RPMI8226 (cell line): ENCODE results near the gene ATP5ME.

Experiments
- DNase-seq: peaks from one replicate; pipeline ENCODE4 v3.0.0-alpha.2; 2015

ATP5ME gene

DNA sequence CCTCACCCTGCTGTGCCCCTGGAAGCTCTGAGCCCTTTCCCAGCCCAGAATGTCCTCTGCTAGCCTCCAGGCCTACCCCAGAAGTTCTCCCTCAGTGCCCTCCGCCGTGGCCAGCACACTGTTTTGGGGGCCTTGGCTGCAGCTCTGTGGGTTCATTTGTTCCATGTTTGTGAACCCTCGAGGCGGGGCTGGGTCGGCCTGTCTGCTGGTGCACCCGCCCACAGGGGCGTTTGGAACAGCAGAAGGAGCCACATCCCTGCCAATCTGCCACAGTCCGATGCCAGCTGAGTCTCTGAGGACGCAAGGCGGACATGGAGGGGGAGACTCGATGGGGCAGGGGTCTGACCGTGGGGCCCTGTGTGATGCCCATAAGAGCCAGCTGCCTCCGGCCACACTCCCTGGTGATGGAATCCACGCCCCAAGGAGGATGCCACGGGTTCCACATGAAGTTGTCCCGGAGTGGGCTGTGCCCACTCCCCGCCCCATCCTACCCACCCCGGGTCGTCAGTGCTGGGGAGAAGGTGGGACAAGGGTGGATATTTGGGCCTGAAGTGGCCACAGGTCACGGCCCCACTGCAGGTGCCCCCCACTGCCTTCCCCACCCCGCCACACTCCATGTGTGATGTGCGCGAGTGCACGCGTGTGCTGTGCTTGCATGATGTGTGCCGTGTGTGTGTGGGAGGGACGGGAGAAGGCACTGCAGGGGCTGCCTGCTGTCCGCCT is 7.1 kb downstream of the ATP5ME start:
- DNase-seq: no peak

DNA sequence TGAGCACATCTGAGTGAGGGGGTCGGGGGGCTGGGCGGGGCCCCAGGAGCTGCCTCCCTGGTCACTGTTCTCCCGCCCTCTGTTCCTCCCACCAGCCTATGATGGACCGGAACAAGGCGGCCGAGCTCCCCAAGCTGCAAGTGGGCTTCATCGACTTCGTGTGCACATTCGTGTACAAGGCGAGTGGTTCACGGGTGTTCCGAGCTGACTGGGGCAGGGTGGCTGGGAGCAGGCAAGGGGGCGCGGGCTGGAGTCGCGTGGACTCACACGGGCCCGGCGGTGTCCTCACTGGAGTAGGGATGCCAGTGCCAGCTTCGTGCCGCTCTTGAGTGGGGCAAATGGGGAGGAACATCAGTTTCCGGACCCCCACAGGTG is 7.7 kb downstream of the ATP5ME start:
- no peak for DNase-seq

DNA sequence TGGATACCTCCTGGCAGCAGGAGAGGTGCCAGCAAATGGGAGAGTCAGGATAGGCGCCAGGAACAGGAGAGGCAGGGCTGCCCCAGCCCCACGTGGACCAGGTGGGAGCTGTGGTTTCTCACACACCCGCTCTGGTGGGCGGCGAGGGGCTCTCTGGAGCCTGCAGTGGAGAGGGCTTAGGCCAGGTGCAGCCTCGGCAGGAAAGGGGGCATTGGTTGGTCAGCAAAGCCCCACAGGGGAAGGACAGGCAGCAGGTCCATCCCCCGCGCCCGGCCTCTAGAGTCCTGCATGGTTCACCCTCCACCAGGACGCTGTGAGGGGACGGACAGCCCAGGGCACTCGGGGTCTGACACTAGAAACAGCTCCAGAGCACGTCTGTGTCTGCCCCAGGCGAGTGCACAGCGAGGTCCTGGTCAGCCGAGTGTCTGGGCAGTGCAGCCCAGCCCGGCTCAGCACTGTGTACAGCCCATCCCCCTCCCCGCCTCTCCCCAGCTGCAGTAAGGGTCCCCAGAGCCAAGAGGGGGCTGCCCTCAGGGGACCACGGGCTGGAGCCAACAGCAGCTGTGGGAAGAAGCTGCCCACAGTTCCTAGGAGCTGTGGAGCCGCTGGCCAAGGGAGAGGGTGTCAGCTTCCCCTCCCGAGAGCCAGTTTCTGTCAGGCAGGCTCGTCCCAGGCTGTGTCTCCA is 8.2 kb downstream of the ATP5ME start:
- DNase-seq: no peak

DNA sequence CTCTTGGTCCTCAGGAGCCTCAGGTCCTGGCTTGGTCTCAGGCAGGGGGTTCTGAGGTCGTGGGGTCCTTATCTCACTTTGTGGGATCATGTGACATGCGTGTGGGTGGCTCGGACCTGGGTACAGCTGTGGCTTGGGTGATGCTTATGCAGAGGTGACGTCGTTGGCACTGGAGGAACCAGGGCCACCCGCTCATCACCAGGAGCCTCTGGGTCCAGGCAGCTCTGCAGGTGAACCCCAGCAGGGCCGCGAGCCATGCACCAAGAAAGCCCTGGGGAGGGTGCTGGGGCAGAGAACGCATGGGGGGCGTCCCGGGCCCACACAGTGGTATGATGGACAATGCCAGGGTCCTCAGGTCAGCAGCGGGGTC is 8.7 kb downstream of the ATP5ME start:
- no peak for DNase-seq

DNA sequence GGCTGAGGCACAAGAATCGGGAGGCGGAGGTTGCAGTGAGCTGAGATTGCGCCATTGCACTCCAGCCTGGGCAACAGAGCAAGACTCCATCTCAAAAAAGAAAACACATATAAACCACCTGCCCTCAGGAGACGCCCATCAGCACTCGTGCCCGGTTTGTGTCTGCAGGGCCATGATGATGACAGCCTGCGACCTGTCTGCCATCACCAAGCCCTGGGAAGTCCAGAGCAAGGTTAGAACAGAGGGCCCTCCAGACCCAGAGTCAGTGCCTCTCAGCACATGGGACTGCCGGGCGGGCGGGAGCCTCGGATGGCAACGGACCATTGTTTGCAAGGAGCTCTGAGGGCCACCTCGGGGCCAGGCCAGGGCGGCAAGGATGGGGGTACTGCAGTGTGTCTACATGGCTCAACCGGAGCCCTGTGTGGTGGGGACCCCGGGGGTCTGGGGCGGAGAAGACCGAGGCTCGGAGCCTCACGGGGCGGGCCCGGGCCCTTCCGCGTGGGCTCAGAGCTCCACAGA is 9.3 kb downstream of the ATP5ME start:
- DNase-seq: no peak

DNA sequence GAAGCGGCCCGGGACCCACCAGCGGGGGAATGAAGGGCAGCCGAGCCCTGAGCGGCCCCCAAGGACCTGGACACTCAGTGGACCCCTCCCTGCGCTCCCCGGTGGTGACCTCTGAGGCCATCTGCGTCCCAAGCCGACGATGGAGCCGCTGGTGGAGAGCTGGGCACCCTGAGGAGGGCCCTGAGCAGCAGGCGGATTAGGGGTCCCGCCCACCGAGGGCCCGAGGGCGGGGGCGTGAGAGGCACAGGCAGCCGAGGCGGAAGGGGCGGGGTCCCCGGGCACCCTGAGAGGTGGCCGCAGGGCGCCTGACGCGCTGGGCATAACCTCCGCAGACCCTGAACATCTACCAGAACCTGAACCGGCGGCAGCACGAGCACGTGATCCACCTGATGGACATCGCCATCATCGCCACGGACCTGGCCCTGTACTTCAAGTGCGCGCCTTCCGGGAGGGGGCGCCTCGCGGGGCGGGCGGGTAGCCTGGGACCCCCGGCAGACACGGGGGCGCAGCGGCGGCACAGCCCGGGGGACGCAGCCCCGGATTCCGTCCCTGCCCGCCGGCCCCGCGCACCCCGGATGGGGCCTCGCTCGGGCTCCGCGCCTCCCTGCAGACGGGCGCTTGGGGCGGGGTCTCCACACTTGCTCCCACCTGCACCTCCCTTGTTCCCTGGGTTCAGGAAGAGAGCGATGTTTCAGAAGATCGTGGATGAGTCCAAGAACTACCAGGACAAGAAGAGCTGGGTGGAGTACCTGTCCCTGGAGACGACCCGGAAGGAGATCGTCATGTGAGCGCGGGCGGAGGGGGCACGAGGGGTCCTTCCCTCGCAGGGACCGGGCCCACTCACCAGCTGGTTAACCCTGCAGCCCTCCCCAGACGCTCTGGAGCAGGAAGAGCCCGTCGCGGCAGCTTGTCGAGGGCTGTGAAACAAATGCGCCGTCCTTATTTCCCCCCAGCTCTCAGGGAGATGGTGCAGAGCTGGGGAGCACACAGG is 10.3 kb downstream of the ATP5ME start:
- no peak for DNase-seq

DNA sequence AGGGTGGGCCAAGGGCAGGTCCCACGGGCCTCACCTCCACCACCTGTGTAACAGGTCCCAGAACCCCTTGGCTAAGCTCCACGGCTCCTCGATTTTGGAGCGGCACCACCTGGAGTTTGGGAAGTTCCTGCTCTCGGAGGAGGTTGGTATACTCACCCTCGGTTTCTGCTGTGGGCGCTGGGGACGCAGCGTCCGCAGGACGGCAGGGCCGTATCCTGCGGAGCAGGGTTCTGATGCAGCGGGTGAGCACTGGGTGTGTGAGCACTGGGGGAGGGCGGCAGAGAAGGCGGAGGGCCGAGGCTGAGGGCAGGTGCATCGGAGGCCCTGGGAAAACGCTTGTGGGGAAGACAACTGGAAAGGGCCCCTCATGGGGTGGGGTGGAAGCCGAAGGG is 11.0 kb downstream of the ATP5ME start:
- DNase-seq: no peak

DNA sequence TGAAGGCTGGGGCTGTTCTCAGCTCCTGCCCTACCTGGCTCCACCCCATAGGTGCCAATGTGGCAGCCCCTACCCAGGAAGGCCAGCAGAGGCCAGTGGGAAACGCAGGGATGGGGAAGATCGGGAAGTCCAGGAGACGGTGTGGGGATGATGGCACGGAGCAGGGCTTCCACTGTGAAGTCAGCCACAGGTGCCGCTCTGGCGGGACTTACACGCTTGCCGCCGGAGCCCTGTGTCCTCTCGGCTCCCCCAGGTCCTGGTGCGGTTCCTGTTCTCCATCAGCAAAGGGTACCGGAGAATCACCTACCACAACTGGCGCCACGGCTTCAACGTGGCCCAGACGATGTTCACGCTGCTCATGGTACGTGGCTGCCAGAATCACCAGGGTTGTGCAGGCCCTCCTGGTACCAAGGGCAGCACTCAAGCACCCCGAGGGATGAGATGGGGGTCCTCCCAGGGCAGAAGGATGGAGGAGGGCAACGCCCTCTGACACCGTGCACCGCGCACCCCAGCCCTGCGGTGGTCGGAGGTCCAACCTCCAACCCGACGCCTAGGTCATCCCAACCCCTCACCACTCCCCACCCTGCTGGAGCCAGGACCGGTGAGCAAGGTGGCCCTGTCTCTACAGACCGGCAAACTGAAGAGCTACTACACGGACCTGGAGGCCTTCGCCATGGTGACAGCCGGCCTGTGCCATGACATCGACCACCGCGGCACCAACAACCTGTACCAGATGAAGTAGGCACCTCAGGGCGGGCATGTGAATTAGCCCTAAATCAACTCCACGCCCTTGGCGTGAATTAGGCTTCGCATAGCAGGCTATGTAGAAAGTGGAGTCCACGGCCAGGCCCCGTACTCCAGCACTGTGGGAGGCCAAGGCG is 12.0 kb downstream of the ATP5ME start:
- no peak for DNase-seq

DNA sequence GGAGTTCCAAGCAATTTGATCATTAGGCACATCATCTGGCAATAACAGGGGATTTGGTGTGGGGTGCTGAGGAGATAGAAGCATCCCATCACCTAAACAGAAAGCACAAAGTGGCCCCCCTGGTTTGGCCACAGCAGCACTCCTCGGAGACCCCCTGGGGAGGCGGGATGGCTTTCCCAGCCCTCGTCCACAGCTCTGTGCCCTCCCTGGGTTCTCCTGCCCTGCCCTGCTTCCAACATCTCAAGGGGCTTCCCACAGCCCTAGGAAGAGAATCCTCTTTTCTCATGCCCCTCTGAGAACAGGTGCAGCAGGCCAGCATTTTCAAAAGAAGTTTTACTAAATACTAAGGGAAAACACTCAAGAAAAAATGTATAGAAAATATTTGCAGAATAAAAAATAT is 12.8 kb downstream of the ATP5ME start:
- no peak for DNase-seq

DNA sequence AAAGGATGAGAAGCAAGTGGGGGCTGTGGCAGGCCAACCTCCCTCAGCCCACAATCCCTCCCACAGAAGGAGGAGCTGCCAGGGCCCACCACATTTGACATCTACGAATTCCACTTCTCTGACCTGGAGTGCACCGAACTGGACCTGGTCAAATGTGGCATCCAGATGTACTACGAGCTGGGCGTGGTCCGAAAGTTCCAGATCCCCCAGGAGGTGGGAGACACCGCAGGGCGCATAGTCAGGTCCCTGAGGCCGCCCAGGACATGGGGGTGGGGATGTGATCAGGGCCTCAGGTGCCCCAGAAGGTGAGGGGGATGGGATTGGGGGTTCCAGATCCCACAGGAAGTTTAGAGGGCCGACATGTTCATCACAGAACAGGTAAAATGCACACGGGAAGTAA is 13.7 kb downstream of the ATP5ME start:
- DNase-seq: no peak

DNA sequence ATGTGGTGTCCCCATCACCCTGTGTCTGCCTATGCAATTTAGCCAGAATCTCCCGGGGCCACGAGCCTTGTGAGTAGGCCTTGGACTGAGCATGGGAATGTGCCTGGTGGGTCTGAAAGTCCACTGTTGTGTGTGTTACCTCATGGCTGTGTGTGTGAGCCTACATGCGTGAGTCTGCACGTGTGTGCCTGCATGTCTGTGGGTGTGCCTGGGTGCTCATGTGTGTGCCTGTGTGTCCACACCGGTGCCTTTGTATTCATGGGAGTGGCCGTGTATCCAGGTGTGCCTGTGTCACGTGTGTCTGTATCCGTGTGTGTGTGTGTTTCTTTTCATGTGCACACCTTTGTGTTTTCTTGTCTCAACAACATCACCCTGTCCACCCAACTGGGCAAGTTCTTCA is 14.2 kb downstream of the ATP5ME start:
- no peak for DNase-seq

DNA sequence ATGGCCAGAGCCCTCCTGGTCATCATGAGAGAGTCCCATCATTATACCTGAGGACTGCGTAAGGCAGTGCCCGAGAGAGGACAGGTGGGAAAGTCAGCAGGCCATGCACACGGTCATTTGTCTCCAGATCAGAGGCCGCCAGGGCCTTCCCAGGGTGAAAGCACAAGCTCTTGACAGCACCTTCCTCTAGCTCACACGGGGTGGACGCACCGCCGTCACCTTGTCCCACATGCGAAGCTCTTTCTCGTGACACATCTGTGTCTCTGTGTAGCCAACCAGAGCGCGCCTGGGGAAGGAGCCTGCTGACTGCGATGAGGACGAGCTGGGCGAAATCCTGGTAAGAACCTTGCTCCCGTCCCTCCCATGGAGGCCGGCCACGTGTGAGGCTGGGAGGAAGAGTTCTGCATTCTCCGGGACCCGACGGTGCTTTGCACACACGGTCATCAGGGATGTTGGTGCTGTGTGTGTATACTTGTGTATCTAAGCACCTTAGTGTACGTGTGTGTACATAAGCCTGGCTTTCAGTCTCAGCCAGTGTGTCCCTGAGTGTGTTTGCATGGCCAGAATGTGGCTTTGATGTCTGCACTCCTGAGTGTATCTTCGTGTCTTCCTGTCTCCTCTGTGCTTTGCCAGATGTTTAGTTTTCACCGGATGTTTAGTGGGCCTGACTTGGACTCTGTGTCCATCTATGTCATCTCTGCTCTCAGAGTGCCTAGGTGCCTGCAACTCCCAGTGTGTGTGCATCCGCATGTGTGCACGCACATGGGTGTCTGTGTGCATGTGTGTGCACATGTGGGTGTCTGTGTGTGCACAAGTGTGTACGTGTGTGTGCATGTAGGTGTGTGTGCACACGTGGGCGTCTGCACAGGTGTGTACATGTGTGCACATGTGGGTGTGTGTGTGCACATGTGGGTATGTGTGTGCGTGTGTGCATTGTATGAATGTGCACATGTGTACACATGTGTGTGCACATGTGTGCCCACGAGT is 15.1 kb downstream of the ATP5ME start:
- no peak for DNase-seq

DNA sequence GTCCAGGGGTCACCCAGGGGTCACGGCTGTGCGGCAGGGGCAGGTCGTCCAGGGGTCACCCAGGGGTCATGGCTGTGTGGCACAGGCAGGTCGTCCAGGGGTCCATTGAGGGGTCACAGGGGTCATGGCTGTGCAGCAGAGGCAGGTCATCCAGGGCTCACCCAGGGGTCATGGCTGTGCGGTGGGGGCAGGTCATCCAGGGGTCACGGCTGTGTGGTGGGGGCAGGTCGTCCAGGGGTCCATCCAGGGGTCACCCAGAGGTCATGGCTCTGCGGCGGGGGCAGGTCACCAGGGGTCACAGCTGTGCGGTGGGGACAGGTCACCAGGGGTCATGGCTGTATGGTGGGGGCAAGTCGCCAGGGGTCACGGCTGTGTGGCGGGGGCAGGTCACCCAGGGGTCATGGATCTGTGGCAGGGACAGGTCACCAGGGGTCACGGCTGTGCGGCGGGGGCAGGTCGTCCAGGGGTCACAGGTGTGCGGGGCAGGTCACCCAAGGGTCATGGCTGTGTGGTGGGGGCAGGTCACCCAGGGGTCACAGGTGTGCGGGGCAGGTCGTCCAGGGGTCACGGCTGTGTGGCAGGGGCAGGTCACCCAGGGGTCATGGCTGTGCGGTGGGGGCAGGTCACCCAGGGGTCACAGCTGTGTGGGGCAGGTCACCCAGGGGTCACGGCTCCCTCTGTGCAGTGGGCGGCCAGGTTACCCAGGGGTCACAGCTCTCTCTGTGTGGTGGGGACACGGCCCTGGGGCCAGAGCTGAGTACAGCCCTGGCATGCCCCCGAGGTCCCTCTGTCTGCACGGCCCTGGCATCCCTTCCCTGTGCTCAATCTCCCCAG is 16.0 kb downstream of the ATP5ME start:
- no peak for DNase-seq

DNA sequence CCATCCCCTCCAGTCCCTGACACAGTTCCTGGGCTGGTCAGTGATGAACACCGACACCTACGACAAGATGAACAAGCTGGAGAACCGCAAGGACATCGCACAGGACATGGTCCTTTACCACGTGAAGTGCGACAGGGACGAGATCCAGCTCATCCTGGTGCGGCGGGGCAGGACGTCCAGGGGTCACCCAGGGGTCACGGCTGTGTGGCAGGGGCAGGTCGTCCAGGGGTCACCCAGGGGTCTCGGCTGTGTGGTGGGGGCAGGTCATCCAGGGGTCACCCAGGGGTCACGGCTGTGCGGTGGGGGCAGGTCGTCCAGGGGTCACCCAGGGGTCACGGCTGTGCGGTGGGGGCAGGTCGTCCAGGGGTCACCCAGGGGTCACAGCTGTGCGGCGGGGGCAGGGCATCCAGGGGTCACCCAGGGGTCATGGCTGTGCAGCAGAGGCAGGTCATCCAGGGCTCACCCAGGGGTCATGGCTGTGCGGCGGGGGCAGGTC is 16.7 kb downstream of the ATP5ME start:
- no peak for DNase-seq

DNA sequence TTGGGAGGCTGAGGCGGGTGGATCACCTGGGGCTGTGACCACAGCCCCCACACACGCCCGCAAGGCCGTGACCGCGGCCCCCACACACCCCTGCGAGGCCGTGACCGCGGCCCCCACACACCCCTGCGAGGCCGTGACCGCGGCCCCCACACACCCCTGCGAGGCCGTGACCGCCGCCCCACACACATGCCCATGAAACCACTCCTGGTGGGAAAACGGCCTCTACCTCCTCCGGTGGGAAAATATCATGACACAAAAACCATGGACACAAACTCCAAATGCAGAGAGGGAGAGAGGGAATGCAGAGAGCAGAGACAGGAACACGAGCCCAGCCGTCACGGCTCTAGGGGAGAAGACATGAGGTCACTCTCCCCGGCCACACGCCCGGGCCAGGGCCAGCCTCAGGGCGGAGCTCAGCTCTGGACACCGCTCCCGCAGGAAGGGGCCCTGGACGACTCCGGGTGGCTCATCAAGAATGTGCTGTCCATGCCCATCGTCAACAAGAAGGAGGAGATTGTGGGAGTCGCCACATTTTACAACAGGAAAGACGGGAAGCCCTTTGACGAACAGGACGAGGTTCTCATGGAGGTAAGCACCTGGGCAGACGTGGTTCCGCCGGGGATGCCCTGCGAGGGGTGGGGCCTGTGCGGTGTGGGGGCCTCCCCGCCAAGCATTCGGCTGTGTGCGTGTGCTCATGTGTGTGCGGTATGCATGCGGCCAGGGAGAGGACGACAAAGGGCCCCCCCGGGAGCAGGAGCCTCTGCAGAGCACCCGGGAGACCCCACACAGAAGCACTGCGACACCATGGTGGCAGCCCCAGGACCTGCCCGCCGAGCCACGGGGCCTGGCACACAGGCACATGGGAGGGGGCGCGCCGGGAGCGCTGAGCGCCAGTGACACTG is 17.4 kb downstream of the ATP5ME start:
- DNase-seq: no peak

DNA sequence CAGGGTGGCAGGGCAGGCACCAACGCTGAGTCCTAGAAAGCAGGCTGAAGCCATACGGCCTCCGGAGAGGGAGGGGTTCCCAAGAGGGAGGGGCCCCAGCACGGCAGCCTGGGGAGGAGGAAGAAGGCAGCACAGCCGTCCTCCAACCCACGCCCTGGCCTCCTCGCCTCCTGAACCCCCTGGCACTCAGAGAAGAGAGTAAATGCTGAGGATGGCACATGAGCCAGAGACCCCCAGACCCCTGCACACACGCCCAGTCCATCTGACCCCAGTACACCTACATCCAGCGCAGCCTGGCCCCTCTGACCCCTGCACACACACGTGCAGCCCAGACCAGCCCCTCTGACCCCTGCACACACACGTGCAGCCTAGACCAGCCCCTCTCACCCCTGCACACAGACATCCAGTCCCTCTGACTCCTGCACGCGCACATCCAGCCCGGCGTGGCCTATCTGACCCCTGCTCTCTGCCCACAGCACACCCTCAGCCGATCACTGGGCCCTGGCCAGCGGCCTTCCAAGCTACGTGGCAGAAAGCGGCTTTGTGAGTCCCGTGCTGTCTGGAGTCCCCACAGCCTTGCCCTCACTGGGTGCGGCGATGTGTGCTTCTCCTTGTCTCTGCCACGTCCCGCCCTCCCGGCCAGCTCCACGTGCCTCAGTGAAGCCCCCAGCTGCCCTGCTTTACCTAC is 18.5 kb downstream of the ATP5ME start:
- no peak for DNase-seq

DNA sequence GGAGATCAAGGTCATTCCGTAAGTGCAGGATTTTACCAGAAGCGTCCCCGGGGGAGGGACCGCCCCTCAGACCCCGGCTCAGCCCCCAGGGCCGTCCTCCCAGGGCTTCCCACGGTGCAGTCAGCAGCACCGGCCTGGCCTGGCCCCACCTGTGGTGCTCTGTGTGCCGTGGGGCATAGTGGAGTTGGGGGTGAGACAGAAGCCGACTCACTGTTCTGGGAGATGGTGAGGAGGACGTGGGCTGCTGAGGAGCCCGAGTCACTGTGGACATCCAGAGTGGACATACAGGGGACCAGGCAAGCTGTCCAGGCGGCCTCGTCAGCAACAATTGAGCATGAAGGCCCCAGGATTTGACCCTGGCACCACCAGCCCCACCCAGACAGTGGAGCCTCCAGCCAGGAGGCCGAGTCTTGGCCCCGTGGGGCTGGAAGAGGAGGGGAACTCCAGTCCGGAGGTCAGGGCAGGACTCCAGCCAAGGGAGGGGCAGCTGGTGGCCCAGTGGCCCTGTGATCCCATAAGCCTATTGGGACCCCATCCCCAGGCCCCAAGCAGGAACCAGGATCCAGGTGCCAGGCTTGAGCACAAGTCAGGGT is 19.1 kb downstream of the ATP5ME start:
- DNase-seq: no peak

DNA sequence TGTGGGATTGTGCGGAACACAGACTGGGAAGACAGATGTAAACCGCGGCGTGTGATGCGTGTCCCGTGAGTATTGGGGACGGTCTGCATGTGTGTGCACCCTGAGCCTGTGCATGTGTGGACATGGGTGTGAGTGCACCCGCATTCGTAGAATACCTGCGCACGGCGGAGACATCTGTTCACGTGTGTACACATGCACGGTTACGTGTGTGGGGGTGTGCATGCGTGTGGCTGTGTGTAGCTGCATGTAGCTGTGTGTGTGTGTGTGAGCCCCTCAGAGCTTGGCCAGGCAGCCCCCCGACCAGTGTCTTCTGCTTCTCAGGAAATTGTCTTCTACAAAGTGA is 19.6 kb downstream of the ATP5ME start:
- DNase-seq: no peak
